ENCODE data around the gene TUBB1. TPM values are rescaled to one million over a fixed set of nuclear protein-coding genes. Genes with fewer than 3 reads are reported as not detected.

TUBB1 gene
- total and polyA plus RNA-seq, 2 of the 13 experiments (the other 11 are each of a cell fraction or from before 2014, with no cell fraction given) = 0.11 to 57.6 TPM

DNA sequence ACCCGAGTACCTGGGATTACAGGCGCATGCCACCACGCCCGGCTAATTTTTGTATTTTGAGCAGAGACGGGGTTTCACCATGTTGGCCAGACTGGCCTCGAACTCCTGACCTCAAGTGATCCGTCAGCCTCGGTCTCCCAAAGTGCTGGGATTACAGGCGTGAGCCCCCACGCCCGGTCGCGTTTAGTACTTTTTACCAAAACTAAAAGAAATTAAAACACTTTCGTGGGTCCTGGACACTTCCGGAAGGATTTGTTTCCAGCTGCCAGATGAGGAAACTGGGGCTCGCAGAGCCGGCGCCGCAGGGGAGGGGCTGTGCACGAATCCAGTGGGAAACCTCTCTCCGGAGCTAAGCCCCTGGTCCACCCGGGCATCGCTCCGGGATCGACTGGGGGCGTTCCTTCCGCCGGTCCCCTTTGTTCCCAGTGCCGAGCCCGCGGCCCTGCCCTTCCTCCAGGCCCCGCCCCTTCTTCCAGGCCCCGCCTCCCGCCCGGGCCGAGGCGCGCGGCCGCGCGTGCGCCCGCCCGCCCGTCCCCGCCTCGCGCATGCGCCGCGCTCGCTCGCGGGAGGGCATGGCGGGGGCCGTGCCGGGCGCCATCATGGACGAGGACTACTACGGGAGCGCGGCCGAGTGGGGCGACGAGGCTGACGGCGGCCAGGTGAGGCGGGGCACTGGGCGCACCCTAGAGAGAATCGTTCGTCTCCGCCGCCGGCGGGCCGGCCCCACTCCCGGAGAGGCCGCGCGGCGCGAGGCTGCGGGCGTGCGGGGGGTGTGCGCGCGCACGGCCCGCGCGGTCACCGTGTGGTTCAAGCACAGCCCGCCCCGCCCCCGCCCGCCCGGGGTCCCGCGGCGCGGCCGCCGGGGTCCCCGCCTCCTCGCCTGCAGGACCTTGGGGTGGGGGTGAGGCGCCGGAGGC is 38.3 kb upstream of the TUBB1 start, which contains the start of gene NELFCD (continued):
- TF ChIP-seq KAT7 (CRISPR knock-in tag; IDR thresholded peaks at IDR 0.05; ENCODE audit: borderline replicate concordance) (0 out of 2 replicates have a peak, but pooled peaks have one; percentile 25), KDM2A (CRISPR knock-in tag; IDR thresholded peaks at IDR 0.05; ENCODE audit: borderline replicate concordance, low read depth) (peak; percentile 72; the same call in 1 of the 2 replicates), ZNF782 (CRISPR knock-in tag; IDR thresholded peaks at IDR 0.05; ENCODE audit: borderline replicate concordance) (peak; percentile 78; the same call in 1 of the 2 replicates), SPEN (CRISPR knock-in tag; IDR thresholded peaks at IDR 0.05; ENCODE audit: low read depth) (peak; percentile 34; the same call in 1 of the 2 replicates), MYNN (CRISPR knock-in tag; IDR thresholded peaks at IDR 0.05; ENCODE audit: low read depth) (peak; percentile 75; the same call in 1 of the 2 replicates), STAT5B (CRISPR knock-in tag; IDR thresholded peaks at IDR 0.05) (no peak), BCL6 (CRISPR knock-in tag; IDR thresholded peaks at IDR 0.05) (peak; percentile 46), POLR2G (IDR thresholded peaks at IDR 0.05; ENCODE audit: low read depth, low read length) (peak; percentile 87), ZFP36L1 (CRISPR knock-in tag; IDR thresholded peaks at IDR 0.05) (0 out of 2 replicates have a peak, but pooled peaks have one; percentile 55), GZF1 (CRISPR knock-in tag; IDR thresholded peaks at IDR 0.05) (no peak), ZNF263 (CRISPR knock-in tag; IDR thresholded peaks at IDR 0.05) (no peak)
- TF ChIP-seq, protein P1, sequence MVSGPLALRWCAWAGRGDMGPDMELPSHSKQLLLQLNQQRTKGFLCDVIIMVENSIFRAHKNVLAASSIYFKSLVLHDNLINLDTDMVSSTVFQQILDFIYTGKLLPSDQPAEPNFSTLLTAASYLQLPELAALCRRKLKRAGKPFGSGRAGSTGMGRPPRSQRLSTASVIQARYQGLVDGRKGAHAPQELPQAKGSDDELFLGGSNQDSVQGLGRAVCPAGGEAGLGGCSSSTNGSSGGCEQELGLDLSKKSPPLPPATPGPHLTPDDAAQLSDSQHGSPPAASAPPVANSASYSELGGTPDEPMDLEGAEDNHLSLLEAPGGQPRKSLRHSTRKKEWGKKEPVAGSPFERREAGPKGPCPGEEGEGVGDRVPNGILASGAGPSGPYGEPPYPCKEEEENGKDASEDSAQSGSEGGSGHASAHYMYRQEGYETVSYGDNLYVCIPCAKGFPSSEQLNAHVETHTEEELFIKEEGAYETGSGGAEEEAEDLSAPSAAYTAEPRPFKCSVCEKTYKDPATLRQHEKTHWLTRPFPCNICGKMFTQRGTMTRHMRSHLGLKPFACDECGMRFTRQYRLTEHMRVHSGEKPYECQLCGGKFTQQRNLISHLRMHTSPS (CRISPR knock-in tag; IDR thresholded peaks at IDR 0.05; ENCODE audit: low read depth) = no peak
- TF ChIP-seq, protein P2, sequence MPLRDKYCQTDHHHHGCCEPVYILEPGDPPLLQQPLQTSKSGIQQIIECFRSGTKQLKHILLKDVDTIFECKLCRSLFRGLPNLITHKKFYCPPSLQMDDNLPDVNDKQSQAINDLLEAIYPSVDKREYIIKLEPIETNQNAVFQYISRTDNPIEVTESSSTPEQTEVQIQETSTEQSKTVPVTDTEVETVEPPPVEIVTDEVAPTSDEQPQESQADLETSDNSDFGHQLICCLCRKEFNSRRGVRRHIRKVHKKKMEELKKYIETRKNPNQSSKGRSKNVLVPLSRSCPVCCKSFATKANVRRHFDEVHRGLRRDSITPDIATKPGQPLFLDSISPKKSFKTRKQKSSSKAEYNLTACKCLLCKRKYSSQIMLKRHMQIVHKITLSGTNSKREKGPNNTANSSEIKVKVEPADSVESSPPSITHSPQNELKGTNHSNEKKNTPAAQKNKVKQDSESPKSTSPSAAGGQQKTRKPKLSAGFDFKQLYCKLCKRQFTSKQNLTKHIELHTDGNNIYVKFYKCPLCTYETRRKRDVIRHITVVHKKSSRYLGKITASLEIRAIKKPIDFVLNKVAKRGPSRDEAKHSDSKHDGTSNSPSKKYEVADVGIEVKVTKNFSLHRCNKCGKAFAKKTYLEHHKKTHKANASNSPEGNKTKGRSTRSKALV (CRISPR knock-in tag; IDR thresholded peaks at IDR 0.05) = peak; percentile 54; the same call in 1 of the 2 replicates
- TF ChIP-seq, protein P3, sequence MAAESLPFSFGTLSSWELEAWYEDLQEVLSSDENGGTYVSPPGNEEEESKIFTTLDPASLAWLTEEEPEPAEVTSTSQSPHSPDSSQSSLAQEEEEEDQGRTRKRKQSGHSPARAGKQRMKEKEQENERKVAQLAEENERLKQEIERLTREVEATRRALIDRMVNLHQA (CRISPR knock-in tag; IDR thresholded peaks at IDR 0.05) = no peak
- TF ChIP-seq, protein P4, sequence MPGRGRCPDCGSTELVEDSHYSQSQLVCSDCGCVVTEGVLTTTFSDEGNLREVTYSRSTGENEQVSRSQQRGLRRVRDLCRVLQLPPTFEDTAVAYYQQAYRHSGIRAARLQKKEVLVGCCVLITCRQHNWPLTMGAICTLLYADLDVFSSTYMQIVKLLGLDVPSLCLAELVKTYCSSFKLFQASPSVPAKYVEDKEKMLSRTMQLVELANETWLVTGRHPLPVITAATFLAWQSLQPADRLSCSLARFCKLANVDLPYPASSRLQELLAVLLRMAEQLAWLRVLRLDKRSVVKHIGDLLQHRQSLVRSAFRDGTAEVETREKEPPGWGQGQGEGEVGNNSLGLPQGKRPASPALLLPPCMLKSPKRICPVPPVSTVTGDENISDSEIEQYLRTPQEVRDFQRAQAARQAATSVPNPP (CRISPR knock-in tag; IDR thresholded peaks at IDR 0.05) = 0 out of 2 replicates have a peak, but pooled peaks have one; percentile 18
